Measurements from ENCODE around the gene SEPTIN1.

SEPTIN1 gene

GRCh38 chr16:30429678-30430427 is 47.5 kb upstream of the SEPTIN1 start, which contains the start of gene DCTPP1 (continued):
- TF ChIP-seq ZNF664 (tag by site-specific recombination; IDR thresholded peaks at IDR 0.05) (no peak), RBAK (tag by site-specific recombination; IDR thresholded peaks at IDR 0.05) (no peak), ZNF596 (tag by site-specific recombination; IDR thresholded peaks at IDR 0.05) (no peak), ZNF155 (tag by site-specific recombination; IDR thresholded peaks at IDR 0.05) (no peak), ZSCAN5A (tag by site-specific recombination; IDR thresholded peaks at IDR 0.05) (peak; percentile 98), ZNF112 (tag by site-specific recombination; IDR thresholded peaks at IDR 0.05) (no peak), ZNF114 (tag by site-specific recombination; IDR thresholded peaks at IDR 0.05) (no peak), ZNF404 (tag by site-specific recombination; IDR thresholded peaks at IDR 0.05) (0 out of 2 replicates have a peak, but pooled peaks have one; percentile 7), ZNF398 (tag by site-specific recombination; IDR thresholded peaks at IDR 0.05) (peak; percentile 15; the same call in 1 of the 2 replicates), ZNF600 (tag by site-specific recombination; IDR thresholded peaks at IDR 0.05) (0 out of 2 replicates have a peak, but pooled peaks have one; percentile 11), ZNF248 (tag by site-specific recombination; IDR thresholded peaks at IDR 0.05) (no peak), BCL11A (tag by site-specific recombination; IDR thresholded peaks at IDR 0.05; ENCODE audit: low read depth) (no peak), MEIS1 (CRISPR knock-in tag; IDR thresholded peaks at IDR 0.05; ENCODE audit: borderline replicate concordance) (no peak), ZNF138 (tag by site-specific recombination; IDR thresholded peaks at IDR 0.05; ENCODE audit: borderline replicate concordance) (no peak), INSM2 (tag by site-specific recombination; IDR thresholded peaks at IDR 0.05) (peak; percentile 73), ZNF169 (tag by site-specific recombination; IDR thresholded peaks at IDR 0.05) (no peak), ZNF792 (tag by site-specific recombination; IDR thresholded peaks at IDR 0.05) (peak; percentile 87; the same call in 1 of the 2 replicates), ZNF629 (tag by site-specific recombination; IDR thresholded peaks at IDR 0.05) (peak; percentile 67)
- TF ChIP-seq, protein P1, sequence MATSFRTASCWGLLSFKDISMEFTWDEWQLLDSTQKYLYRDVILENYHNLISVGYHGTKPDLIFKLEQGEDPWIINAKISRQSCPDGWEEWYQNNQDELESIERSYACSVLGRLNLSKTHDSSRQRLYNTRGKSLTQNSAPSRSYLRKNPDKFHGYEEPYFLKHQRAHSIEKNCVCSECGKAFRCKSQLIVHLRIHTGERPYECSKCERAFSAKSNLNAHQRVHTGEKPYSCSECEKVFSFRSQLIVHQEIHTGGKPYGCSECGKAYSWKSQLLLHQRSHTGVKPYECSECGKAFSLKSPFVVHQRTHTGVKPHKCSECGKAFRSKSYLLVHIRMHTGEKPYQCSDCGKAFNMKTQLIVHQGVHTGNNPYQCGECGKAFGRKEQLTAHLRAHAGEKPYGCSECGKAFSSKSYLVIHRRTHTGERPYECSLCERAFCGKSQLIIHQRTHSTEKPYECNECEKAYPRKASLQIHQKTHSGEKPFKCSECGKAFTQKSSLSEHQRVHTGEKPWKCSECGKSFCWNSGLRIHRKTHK (tag by site-specific recombination; IDR thresholded peaks at IDR 0.05), result no peak
- TF ChIP-seq, protein P2, sequence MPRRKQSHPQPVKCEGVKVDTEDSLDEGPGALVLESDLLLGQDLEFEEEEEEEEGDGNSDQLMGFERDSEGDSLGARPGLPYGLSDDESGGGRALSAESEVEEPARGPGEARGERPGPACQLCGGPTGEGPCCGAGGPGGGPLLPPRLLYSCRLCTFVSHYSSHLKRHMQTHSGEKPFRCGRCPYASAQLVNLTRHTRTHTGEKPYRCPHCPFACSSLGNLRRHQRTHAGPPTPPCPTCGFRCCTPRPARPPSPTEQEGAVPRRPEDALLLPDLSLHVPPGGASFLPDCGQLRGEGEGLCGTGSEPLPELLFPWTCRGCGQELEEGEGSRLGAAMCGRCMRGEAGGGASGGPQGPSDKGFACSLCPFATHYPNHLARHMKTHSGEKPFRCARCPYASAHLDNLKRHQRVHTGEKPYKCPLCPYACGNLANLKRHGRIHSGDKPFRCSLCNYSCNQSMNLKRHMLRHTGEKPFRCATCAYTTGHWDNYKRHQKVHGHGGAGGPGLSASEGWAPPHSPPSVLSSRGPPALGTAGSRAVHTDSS (tag by site-specific recombination; IDR thresholded peaks at IDR 0.05), result no peak
- TF ChIP-seq, protein P3, sequence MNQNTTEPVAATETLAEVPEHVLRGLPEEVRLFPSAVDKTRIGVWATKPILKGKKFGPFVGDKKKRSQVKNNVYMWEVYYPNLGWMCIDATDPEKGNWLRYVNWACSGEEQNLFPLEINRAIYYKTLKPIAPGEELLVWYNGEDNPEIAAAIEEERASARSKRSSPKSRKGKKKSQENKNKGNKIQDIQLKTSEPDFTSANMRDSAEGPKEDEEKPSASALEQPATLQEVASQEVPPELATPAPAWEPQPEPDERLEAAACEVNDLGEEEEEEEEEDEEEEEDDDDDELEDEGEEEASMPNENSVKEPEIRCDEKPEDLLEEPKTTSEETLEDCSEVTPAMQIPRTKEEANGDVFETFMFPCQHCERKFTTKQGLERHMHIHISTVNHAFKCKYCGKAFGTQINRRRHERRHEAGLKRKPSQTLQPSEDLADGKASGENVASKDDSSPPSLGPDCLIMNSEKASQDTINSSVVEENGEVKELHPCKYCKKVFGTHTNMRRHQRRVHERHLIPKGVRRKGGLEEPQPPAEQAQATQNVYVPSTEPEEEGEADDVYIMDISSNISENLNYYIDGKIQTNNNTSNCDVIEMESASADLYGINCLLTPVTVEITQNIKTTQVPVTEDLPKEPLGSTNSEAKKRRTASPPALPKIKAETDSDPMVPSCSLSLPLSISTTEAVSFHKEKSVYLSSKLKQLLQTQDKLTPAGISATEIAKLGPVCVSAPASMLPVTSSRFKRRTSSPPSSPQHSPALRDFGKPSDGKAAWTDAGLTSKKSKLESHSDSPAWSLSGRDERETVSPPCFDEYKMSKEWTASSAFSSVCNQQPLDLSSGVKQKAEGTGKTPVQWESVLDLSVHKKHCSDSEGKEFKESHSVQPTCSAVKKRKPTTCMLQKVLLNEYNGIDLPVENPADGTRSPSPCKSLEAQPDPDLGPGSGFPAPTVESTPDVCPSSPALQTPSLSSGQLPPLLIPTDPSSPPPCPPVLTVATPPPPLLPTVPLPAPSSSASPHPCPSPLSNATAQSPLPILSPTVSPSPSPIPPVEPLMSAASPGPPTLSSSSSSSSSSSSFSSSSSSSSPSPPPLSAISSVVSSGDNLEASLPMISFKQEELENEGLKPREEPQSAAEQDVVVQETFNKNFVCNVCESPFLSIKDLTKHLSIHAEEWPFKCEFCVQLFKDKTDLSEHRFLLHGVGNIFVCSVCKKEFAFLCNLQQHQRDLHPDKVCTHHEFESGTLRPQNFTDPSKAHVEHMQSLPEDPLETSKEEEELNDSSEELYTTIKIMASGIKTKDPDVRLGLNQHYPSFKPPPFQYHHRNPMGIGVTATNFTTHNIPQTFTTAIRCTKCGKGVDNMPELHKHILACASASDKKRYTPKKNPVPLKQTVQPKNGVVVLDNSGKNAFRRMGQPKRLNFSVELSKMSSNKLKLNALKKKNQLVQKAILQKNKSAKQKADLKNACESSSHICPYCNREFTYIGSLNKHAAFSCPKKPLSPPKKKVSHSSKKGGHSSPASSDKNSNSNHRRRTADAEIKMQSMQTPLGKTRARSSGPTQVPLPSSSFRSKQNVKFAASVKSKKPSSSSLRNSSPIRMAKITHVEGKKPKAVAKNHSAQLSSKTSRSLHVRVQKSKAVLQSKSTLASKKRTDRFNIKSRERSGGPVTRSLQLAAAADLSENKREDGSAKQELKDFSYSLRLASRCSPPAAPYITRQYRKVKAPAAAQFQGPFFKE (tag by site-specific recombination; IDR thresholded peaks at IDR 0.05; ENCODE audit: borderline replicate concordance), result 0 out of 2 replicates have a peak, but pooled peaks have one; percentile 62
- TF ChIP-seq, protein P4, sequence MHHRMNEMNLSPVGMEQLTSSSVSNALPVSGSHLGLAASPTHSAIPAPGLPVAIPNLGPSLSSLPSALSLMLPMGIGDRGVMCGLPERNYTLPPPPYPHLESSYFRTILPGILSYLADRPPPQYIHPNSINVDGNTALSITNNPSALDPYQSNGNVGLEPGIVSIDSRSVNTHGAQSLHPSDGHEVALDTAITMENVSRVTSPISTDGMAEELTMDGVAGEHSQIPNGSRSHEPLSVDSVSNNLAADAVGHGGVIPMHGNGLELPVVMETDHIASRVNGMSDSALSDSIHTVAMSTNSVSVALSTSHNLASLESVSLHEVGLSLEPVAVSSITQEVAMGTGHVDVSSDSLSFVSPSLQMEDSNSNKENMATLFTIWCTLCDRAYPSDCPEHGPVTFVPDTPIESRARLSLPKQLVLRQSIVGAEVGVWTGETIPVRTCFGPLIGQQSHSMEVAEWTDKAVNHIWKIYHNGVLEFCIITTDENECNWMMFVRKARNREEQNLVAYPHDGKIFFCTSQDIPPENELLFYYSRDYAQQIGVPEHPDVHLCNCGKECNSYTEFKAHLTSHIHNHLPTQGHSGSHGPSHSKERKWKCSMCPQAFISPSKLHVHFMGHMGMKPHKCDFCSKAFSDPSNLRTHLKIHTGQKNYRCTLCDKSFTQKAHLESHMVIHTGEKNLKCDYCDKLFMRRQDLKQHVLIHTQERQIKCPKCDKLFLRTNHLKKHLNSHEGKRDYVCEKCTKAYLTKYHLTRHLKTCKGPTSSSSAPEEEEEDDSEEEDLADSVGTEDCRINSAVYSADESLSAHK (tag by site-specific recombination; IDR thresholded peaks at IDR 0.05), result peak; percentile 22; the same call in 1 of the 2 replicates

Data from HEK293 (cell line).